Fibroblast of lung (primary cell): ENCODE results near the gene CCDC33. TPM values are rescaled to one million over a fixed set of nuclear protein-coding genes. Genes with fewer than 3 reads are reported as not detected.
A peak's percentile ranks its signal among the peaks of the same experiment; 100 is the strongest.

Experiments used
- DNase-seq, 2 donors: peaks; one replicate each; pipeline versions ENCODE4 v3.0.0 to v3.0.0-alpha.2; 2010; ENCODE audit warnings: low read depth in 2 of 2
- H2AFZ ChIP-seq: 2 replicates; pipeline ENCODE4 v1.5.1; 2012; ENCODE audit warnings: low read length, control low read depth, inconsistent platforms
- H3K27ac ChIP-seq: 2 replicates; pipeline ENCODE4 v1.5.1; 2011; ENCODE audit warnings: low read length, control low read depth; ENCODE audit not compliant: insufficient read depth
- H3K27me3 ChIP-seq: 2 replicates; pipeline ENCODE4 v1.5.1; 2011; ENCODE audit warnings: mild to moderate bottlenecking, low read length; ENCODE audit not compliant: control insufficient read depth, insufficient read depth
- H3K36me3 ChIP-seq: 2 replicates; pipeline ENCODE4 v1.5.1; 2011; ENCODE audit warnings: low read length; ENCODE audit not compliant: control insufficient read depth, insufficient read depth
- H3K4me1 ChIP-seq: 2 replicates; pipeline ENCODE4 v1.5.1; 2011; ENCODE audit warnings: low read length; ENCODE audit not compliant: control insufficient read depth, insufficient read depth; ENCODE audit errors: extremely low read depth
- H3K4me2 ChIP-seq: 2 replicates; pipeline ENCODE4 v1.5.1; 2011; ENCODE audit warnings: low read length, control low read depth; ENCODE audit not compliant: insufficient read depth; ENCODE audit errors: extremely low read depth
- H3K4me3 ChIP-seq, 4 experiments: fragments of 200-600 bp in 1 of 4; sonication (generic) in 1 of 4; replicated peaks in 1 of 4; 2 replicates each; pipeline ENCODE4 v1.5.1; 2011 to 2016; ENCODE audit warnings: low read length in 4 of 4, low read depth in 3 of 4, mild to moderate bottlenecking in 3 of 4, control low read depth in 2 of 4, inconsistent platforms in 1 of 4, mixed read lengths in 1 of 4; ENCODE audit not compliant: insufficient read depth in 1 of 4; ENCODE audit errors: control extremely low read depth in 1 of 4
- H3K79me2 ChIP-seq: 2 replicates; pipeline ENCODE4 v1.5.1; 2012; ENCODE audit warnings: mild to moderate bottlenecking, low read length, inconsistent platforms; ENCODE audit not compliant: control insufficient read depth, insufficient read depth
- H3K9ac ChIP-seq: 2 replicates; pipeline ENCODE4 v1.5.1; 2011; ENCODE audit warnings: mild to moderate bottlenecking, low read length, control low read depth; ENCODE audit not compliant: insufficient read depth
- H3K9me3 ChIP-seq: 2 replicates; pipeline ENCODE4 v1.5.1; 2012; ENCODE audit warnings: low read depth, low read length; ENCODE audit not compliant: control insufficient read depth, insufficient read depth
- H4K20me1 ChIP-seq: 2 replicates; pipeline ENCODE4 v1.5.1; 2011; ENCODE audit warnings: low read length; ENCODE audit not compliant: control insufficient read depth, insufficient read depth; ENCODE audit errors: extremely low read depth
- CTCF ChIP-seq, 2 donors: IDR thresholded peaks in 1 of 2; conservative IDR thresholded peaks in 1 of 2; 1 replicate in 1 of 2; 2 replicates in 1 of 2; pipeline ENCODE4 v1.5.1; 2011 to 2012; ENCODE audit warnings: low read length in 2 of 2, control low read depth in 1 of 2, inconsistent platforms in 1 of 2, low read depth in 1 of 2, mild to moderate bottlenecking in 1 of 2
- EZH2 ChIP-seq: IDR thresholded peaks from 2 replicates; pipeline ENCODE4 v1.5.1; 2012; ENCODE audit warnings: low read length, control low read depth, mild to moderate bottlenecking; ENCODE audit errors: missing control alignments
- polyA plus RNA-seq, 2 donors: library from polyadenylated mRNA; depleted of rRNA in 1 of 2; stranded (reverse) in 1 of 2; unstranded in 1 of 2; fragments of >200 nt; gene quantifications; 2 replicates each; pipeline ENCODE4 v1.2.1, GENCODE V29; 2011 to 2012; ENCODE audit warnings: missing spikeins in 1 of 2
- total RNA-seq: library from RNA; depleted of rRNA; stranded (reverse); fragments of >200 nt; gene quantifications from 2 replicates; pipeline ENCODE4 v1.2.1, GENCODE V29; 2014

CCDC33 gene
- total and polyA plus RNA-seq, 2 donors (not counting 1 experiment from before 2014, with no cell fraction given) = not detected

GRCh38 chr15:74343127-74343796, 107.1 kb downstream of the CCDC33 start:
- H3K27ac ChIP-seq = no peak overlapping the region

DNA sequence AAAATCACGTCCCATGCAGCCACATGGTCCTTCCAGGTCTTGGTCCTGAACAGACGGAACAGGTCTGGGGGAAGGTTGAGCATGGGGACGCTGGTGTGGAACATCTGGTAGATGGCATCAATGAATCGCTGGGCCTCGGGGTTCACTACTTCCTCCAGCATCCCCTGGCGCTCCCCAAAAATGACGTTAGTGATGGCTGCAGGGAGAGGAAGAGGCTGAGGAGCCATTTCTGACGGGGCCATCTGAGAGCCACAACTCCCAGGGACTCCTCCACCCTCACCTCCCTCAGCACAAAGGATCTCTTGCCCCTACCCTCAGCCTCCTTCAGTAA, 107.6 kb downstream of the CCDC33 start:
- Histone ChIP-seq H4K20me1 (no peaks in the 10 kb centered on the region), H3K4me1 (no peaks in the 10 kb centered on the region), H3K27me3 (no peaks in the 10 kb centered on the region), H3K79me2 (no peaks in the 10 kb centered on the region), H3K4me3 (no peak overlapping the region), H3K27ac (no peak overlapping the region), H3K36me3 (no peaks in the 10 kb centered on the region), H3K4me2 (no peak overlapping the region), H2AFZ (no peak overlapping the region), H3K9me3 (no peaks in the 10 kb centered on the region), H3K9ac (no peak overlapping the region)
- TF ChIP-seq CTCF (conservative IDR thresholded peaks at IDR 0.05 in 1 of 2, IDR thresholded peaks at IDR 0.05 in 1 of 2; ENCODE audit: low read depth in 1 of 2, low read length in 2 of 2) (no peak), EZH2 (no peak)
- no peak for DNase-seq

More at GRCh38 chr15:74343127-74343796, 107.1 kb downstream of the CCDC33 start:
- Histone ChIP-seq H3K4me2 (no peak overlapping the region), H3K27me3 (no peaks in the 10 kb centered on the region), H3K36me3 (no peaks in the 10 kb centered on the region), H4K20me1 (no peaks in the 10 kb centered on the region), H3K9ac (no peak overlapping the region), H2AFZ (no peak overlapping the region), H3K4me1 (no peaks in the 10 kb centered on the region), H3K4me3 (no peak overlapping the region), H3K9me3 (no peaks in the 10 kb centered on the region), H3K79me2 (no peaks in the 10 kb centered on the region)
- DNase-seq = no peak
- TF ChIP-seq EZH2 (no peak), CTCF (conservative IDR thresholded peaks at IDR 0.05 in 1 of 2, IDR thresholded peaks at IDR 0.05 in 1 of 2; ENCODE audit: low read depth in 1 of 2, low read length in 2 of 2) (no peak)

GRCh38 chr15:74345051-74345450, 108.9 kb downstream of the CCDC33 start:
- no peak overlapping the region for H3K9ac ChIP-seq
- H3K4me3 ChIP-seq = no peak overlapping the region
- H3K4me2 ChIP-seq = no peak overlapping the region
- H3K27me3 ChIP-seq = no peaks in the 10 kb centered on the region
- H3K4me1 ChIP-seq = no peaks in the 10 kb centered on the region
- H3K79me2 ChIP-seq = no peaks in the 10 kb centered on the region
- TF ChIP-seq CTCF (conservative IDR thresholded peaks at IDR 0.05 in 1 of 2, IDR thresholded peaks at IDR 0.05 in 1 of 2; ENCODE audit: low read depth in 1 of 2, low read length in 2 of 2) = no peak
- TF ChIP-seq EZH2 = no peak
- peak in 1 of 2 donors; percentile 69 for DNase-seq
- no peaks in the 10 kb centered on the region for H3K9me3 ChIP-seq
- no peak overlapping the region for H3K27ac ChIP-seq
- no peaks in the 10 kb centered on the region for H3K36me3 ChIP-seq
- H4K20me1 ChIP-seq = no peaks in the 10 kb centered on the region
- no peak overlapping the region for H2AFZ ChIP-seq
